HG02885 (cell line): ENCODE measurements around the gene UNC5B.
"Not testable (repeated sequence)": the region's sequence is repeated elsewhere in the genome, so short reads cannot be mapped to it uniquely, and the experiment has no call there.

ENCODE experiments used
- ATAC-seq: cut with Tn5 transposase; IDR thresholded peaks from one replicate; pipeline ENCODE4 v1.9.1; 2021; ENCODE audit warnings: mild to moderate bottlenecking; ENCODE audit not compliant: unreplicated experiment, poor library complexity

The UNC5B gene

DNA sequence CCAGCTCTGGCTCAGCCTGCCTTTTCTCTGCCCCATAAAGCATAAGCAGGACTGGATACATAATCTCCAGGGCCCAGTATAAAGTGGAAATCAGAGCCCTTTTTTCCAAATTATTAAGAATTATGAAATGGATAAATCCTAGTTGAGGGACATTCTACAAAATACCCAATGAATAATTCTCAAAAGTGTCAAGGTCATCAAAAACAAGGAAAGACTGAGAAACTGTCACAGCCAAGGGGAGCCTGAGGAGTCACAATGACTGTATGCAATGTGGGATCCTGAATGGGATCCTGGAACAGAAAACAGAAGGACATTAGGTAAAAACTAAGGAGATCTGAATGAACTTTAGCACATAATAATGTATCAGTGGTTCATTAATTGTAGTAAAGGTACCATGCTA is 4.8 kb upstream of the UNC5B start:
- ATAC-seq = no peak

GRCh38 chr10:71209352-71209715 is 3.0 kb upstream of the UNC5B start:
- ATAC-seq = no peak

DNA sequence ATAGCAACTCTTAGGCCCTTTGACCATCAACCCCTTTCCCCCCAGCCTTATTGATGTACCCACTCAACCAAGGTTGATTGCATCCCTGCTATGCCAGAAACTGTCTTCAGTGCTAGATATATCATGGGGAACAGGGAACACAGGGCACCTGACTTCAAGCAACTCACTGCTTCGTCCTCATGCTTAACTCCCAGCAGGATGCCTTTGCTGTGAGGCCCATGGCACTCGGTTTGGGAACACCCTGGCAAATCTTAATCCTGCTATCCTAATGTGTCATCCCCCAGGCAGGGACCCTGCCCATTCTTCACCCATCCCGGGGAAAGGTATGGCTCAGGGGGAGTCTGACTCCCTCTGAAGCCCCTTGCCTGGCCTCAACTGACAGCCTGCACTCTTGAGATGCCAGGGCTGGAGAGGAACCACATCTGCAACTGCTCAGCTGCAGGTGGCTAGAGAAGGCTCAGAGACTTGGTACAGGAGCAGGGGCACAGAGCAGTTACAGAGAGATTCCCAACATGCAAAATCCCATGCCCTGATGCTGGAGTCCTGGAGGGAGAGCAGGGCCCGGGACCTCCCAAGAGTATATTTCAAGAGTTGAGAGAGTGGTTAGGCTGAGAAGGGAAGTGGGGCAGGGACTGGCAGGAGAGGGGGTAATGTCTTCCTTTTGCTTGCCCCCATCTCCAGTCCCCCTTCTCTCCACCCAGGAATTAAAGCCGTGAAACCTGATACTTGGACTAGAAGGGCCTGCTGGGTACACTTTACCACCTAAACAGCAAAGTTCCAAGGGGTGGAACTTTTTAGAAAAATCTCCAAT is 2.4 kb upstream of the UNC5B start:
- ATAC-seq = no peak

DNA sequence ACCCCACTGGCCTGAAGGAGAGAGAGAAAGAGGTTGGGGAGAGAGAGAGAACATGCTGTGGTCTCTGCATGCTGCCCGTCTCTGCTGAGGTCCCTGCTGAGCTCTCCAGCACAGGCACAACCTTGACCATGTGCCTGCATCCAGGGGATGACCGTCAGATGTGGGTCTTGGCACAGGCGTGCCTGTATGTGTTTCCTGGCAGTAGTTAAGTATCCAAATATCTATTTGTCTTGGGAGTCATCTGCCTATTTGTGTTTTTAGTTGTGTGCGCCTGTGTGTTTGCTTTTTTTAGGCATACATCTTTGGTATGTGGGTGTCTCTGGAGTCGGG is 1.9 kb upstream of the UNC5B start:
- ATAC-seq = no peak

DNA sequence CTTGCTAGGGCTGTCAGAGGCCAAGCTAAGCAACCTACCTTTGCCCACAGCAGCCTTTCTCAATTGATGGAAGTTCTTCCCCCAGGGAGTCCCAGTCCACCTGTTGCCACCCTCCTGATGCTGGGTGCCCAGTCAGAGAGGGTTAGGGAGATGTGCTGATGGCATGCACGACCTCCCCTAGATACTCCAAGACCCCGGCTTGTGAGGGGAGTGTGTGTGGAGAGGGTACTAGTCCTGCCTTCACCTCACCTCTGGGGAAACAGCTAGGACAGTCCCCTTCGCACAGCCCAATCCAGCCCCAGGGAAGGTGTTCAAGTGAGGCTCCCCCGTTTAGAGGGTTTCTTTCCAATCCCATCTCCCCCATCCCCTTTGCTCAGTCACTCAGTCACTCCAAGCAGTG is 1.3 kb upstream of the UNC5B start:
- ATAC-seq = no peak

DNA sequence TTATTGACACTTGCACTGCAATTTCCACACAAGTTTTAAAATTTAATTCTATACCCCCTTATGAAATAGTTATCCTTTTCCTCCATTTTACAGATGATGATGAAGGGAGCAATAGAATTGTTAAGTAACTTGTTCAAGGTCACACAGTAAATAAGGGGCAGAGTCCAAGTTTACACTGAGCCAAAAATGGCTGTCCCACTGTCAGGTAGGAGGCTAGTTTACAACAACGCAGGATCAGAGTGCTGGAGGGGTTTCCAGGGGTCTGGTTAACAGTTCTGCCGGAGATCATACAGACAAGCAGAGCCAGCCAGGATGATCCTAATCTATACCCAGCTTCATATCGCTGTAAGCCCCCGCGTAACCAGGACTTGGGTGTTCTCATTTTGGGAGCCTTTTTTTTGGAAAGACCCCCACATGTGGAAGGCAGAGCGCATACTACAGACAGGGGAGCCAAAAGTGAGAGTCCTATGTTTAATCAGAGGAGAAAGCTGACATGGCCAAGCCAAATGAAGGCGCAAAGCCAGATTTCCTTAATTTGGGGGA is 524 bp upstream of the UNC5B start:
- ATAC-seq = no peak

- ATAC-seq = no peak
Measured at GRCh38 chr10:71213127-71213621, 804 bp downstream of the UNC5B start.

- ATAC-seq = no peak
Measured at GRCh38 chr10:71213761-71214440, 1.5 kb downstream of the UNC5B start.

GRCh38 chr10:71214641-71215559 is 2.5 kb downstream of the UNC5B start:
- ATAC-seq = no peak

GRCh38 chr10:71216363-71216695 is 4.0 kb downstream of the UNC5B start:
- ATAC-seq = no peak

- ATAC-seq = no peak
Measured at GRCh38 chr10:71216751-71217265, 4.4 kb downstream of the UNC5B start.

DNA sequence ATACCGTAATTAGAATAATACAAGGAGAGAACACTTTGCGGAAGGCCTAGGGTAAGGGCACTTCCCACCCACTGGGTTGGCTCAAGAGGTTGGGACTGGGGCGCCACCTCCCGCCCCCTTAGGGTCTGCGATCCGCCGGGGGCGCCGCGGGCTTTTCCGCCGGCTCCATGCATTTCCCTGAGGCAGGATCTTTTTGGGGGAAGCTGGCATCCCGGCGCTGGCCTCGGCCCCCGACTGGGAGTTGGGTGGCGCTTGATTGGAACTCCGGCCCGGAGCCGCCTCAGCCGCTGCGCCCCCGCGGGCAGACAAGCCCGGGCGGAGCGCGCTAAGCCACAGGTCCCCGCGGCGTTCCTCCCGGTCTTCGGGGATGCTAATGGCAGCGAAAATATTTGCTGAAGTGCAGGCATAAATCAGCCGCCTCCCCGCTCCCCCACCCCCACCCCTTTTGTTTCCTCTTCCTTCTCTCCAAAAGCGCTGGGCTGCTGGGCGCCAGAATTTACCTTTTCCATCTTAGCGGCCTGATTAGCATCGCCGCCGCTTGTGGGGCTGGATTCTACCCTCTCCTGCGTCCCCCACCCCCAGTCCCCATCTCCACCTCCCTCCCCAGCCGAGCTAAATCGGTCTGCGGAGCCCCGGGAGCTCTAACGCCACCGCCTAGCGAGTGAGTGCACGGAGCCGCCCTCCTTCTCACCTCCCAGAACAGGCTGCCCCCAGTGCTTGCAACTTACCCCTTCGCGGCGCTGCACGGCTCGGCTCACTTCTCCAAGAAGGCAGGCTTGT is 5.1 kb downstream of the UNC5B start:
- ATAC-seq = no peak

GRCh38 chr10:71218046-71218650 is 5.8 kb downstream of the UNC5B start:
- no peak for ATAC-seq

DNA sequence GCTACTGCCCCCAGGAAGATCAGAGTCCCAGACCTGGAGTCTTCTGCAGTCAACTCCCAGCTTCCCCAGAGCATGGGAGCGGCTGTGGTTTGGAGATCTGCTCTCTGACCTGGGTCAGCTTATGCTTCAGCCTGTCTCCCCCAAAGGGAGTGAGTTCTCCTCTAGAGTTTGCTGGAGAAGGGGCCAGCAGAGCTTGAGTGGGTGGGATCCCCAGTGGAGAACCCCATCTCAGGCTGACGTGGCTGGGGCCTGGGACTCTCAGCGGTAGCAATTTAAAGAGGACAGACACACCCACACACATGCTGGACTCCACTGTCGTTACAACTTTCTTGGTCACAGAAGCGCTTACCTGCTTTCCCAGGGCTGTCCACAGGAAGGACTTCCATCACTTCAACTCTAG is 6.3 kb downstream of the UNC5B start:
- ATAC-seq = no peak

- ATAC-seq = not testable (repeated sequence)
Measured at GRCh38 chr10:71219236-71219917, 7.0 kb downstream of the UNC5B start.

- ATAC-seq = no peak
Measured at GRCh38 chr10:71219918-71220688, 7.7 kb downstream of the UNC5B start.

- no peak for ATAC-seq
Measured at GRCh38 chr10:71220689-71221540, 8.5 kb downstream of the UNC5B start.
